NCI-H2107 treated with DMSO at 0.1 percent for 48 hours (cell line): ENCODE data around the gene VDAC2.

Experiments used
- DNase-seq: peaks from one replicate; lab custom pipeline; 2025; ENCODE audit not compliant: unreplicated experiment; lab: John Stamatoyannopoulos, UW

VDAC2 gene

DNA sequence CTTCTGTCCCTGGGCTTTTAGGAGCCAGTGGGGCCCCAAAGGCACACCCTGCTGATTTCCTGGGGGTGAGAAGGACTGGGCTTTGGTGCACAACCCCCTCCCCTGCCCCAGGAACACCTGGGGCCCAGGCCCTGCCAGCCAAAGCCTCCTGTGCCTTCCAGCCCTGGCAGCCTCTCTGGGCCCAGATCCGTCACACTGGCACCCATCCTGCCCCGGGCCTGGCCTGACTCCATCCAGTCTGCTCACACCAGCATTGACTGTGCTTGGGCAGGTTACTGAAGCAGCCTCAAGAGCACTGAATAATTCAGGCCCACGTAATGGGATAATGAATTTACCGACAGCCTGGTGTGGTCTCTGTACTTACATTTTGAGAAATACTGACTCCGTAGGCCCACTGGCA is 37.2 kb downstream of the VDAC2 start:
- no peak for DNase-seq

- DNase-seq: no peak
These were observed 40.3 kb downstream of the VDAC2 start for GRCh38 chr10:75250934-75251333.

DNA sequence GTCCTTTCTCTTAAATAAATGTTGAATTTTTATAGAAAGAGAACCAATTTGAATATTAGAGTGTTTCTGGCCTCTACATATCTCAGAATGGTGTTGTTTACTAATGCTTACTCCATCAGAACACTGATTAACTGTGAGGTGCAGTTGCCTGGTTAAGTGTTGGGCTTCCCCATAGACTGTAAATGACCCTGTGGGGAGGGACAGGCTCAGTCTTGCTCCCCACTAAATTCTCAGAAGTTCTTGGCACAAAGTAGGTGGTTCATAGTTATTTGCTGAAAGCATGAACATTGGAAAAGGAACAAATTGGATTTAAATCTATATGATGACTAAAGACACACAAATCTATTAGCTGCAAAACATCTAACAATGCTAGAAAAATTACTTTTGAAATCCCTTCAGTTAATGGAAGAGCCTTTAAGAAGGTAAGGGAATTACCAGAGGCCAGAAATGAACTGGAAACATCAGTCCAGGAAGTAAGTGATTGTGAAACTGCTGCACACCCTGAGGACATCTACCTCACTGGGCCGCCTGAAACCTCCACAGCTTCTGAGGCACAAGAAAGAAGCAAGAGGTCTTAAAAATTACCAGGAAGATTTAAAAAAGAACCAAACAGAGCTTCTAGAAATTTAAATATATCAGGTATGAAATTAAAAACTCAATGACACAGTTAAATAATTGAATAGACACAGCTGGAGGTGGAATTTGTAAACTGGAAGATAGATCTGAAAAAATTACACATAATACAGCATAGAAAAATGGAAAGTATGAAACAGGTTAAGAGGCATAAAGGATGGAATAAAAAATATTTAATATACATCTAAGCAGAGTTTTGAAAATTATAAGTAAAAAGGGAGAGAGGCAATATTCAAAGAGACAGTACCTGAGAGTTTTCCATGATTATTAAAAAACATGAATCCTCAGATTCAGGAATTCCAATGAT is 43.0 kb downstream of the VDAC2 start:
- DNase-seq: no peak

DNA sequence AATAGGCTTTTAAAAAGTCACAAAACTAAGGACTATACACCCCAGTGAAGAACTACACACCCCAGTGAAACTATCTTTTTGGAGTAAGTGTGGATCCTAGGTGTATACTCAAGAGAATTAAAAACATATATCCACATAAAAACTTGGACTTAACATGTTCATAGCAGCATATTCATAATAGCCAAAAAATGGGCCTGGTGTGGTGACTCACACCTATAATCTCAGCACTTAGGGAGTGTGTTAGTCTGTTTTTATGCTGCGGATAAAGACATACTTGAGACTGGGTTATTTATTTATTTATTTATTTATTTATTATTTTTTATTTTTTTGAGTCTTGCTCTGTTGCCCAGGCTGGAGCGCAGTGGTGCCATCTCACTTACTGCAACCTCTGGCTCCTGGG is 44.1 kb downstream of the VDAC2 start:
- no peak for DNase-seq

DNA sequence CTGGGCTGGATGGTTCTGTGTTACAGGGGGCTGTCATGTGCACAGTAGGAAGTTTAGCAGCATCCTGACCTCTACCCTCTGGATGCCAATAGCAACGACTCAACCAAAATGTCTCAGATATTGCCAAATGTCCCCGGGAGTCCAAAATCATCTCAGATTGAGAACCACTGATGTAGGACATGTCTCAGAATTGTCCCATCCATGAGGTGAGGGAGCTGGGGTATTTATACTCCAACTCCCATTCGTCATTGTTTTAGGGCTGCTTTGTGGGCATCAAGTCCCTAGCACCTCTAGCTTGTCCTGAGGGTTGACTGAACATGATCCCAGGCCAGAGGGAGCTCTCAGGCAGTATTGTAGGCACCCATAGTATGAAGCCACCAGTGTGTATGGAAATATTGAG is 50.4 kb downstream of the VDAC2 start:
- no peak for DNase-seq

GRCh38 chr10:75261813-75262705 is 51.5 kb downstream of the VDAC2 start:
- no peak for DNase-seq

DNA sequence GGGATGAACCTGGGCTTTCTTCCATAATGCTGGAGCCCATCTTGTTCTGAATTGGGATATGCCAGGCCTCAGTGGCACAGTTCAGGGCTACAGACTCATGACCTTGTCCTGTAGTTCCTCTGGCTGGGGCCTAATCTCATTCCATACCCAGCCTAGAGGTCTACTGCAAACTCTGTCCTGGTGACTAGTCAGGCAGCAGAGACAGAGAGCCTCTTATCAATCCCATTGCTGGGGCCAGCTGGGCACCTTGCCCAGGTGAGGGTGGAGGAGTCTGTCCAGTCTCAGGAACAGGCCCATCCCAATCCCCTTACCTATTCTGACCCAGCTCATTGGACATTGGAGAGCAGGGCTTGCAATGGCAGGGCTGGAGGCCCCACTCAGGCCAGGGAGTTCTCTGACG is 53.2 kb downstream of the VDAC2 start:
- no peak for DNase-seq

GRCh38 chr10:75265856-75266255 is 55.3 kb downstream of the VDAC2 start:
- no peak for DNase-seq

GRCh38 chr10:75266945-75267344 is 56.3 kb downstream of the VDAC2 start:
- DNase-seq: no peak

DNA sequence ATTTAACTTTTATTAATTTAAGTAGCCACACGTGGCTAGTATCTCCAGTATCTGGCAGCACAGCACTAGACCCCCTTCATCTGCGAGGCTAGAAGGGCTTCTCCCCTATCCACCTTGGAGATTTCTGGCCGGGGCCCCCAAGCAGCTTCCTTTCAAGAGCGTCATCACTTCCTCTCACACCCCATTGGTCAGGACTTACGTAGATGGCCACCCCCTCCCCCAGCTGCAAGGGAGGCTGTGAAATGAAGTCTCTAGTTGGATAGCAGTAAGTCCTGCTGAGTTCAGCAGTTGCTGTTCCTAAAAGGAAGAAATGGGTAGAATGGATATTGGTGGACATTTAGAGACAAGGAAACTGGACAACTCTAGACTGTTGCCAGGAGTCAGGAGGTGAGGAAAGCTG is 59.0 kb downstream of the VDAC2 start:
- DNase-seq: no peak

GRCh38 chr10:75272094-75272493 is 61.5 kb downstream of the VDAC2 start:
- no peak for DNase-seq

DNA sequence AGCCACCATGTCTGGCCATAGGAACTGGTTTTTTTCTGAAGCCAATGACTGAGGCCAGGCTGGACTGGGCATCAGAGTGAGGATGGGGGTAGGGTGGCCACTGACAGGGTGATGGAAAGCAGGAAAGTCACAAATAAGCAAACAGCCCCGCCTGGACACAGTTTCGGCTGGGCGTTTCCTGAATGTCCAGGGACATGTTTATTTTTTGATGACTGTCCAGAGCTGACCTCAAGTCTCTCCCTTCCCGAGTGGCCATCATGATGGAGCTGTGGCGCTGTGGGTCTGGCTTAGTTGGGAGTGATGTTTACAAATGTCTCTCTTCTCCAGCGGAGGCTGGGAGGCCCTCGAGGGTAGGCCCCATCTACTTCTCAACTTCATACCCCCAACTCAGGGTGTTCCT is 62.3 kb downstream of the VDAC2 start:
- no peak for DNase-seq

DNA sequence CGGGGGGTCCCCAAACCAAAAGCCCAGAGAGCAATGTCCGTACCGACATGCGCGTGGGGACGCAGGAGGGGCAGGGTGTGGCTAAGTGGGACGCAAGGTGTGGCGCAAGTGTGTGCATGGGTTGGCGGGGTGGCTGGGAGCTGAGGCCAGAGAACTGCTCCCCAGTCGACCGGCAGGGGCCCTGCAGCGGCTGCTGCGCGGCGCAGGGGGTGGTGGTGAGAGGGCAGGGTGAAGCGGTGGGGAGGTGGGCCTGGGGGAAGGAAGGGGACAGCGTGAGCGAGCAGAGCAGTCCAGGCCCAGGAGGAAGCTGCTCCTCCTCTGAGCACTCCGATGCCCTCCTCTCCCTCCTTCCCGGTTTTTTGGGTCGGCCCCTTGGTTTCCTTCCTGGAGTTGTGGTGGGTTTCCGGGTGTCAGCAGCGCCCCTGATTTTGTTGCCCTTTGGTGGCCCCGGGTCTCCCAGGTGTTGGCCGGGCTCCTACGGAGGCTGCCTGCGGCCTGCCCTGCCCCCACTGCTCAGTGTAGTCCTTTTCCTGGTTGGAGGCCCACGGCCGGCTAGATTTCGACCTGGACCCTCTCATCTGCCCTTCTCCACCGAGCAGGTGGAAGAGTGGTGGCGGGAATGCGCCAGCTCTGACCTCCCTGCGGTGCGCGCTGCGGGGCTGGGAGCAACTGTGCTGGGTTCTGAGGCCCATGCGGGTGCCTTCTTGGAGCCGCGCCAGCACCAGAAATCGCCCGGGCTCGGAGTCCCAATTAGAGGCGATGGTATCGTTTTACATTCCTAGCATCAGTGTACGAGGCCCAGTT is 65.7 kb downstream of the VDAC2 start:
- DNase-seq: no peak

DNA sequence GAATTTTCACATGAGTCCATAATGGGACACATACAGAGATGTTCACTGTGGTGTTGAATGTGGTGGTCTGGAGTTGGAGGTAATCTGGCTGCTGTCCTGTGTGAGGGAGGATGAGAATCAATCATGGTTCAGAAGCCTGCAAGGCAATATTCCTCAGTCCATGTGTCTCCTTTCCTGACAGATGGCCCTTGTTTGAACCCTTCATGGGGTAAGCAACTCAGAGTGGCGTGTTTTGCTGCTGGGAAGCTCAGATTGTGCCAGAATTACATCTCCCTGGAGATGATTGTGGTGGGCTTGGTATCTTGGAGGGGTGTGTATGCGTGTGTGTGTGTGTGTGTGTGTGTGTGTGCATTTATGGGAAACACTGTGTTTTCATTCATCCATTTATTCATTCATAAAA is 69.6 kb downstream of the VDAC2 start:
- no peak for DNase-seq
